Thymus (tissue), 11 donors: ENCODE measurements around the gene SLC39A7. TPM values are rescaled to one million over a fixed set of nuclear protein-coding genes. Genes with fewer than 3 reads are reported as not detected.

Source experiments
- DNase-seq, 9 donors: peaks; one replicate each; pipeline ENCODE4 v3.0.0-alpha.2; 2013; ENCODE audit warnings: low spot score in 9 of 9, low read depth in 6 of 9, missing footprints in 1 of 9
- H3K27ac ChIP-seq, 2 donors: one replicate each; pipeline ENCODE4 v1.5.1; 2013; ENCODE audit warnings: control low read depth in 1 of 2, low read depth in 1 of 2, low read length in 1 of 2, mild to moderate bottlenecking in 1 of 2, moderate library complexity in 1 of 2
- H3K27me3 ChIP-seq, 2 donors: one replicate each; pipeline ENCODE4 v1.5.1; 2013; ENCODE audit warnings: low read length in 1 of 2; ENCODE audit not compliant: control insufficient read depth in 2 of 2, insufficient read depth in 1 of 2
- H3K36me3 ChIP-seq, 2 donors: one replicate each; pipeline ENCODE4 v1.5.1; 2013; ENCODE audit warnings: low read length in 1 of 2, mild to moderate bottlenecking in 1 of 2, moderate library complexity in 1 of 2; ENCODE audit not compliant: control insufficient read depth in 2 of 2, insufficient read depth in 2 of 2
- H3K4me1 ChIP-seq, 2 donors: one replicate each; pipeline ENCODE4 v1.5.1; 2013; ENCODE audit warnings: low read length in 2 of 2; ENCODE audit not compliant: control insufficient read depth in 2 of 2, insufficient read depth in 2 of 2
- H3K4me3 ChIP-seq, 2 donors: one replicate each; pipeline ENCODE4 v1.5.1; 2013; ENCODE audit warnings: low read length in 2 of 2, control low read depth in 1 of 2, mild to moderate bottlenecking in 1 of 2
- H3K9me3 ChIP-seq, 2 donors: one replicate each; pipeline ENCODE4 v1.5.1; 2013; ENCODE audit warnings: low read length in 1 of 2, mild to moderate bottlenecking in 1 of 2; ENCODE audit not compliant: control insufficient read depth in 2 of 2, insufficient read depth in 1 of 2
- WGBS: extraction: QIAGEN DNeasy Blood & Tissue Kit; methylation state at CpG from one replicate; pipeline ENCODE4 v1.1.7; 2013; 5-methylcytosine and 5-hydroxymethylcytosine counted together
- polyA plus RNA-seq: library from polyadenylated mRNA; stranded (reverse); fragments of 200-250 nt; gene quantifications from one replicate; pipeline ENCODE4 v1.2.3, GENCODE V29; 2013
- total RNA-seq: library from RNA; stranded (reverse); fragments of 120-200 nt; gene quantifications from one replicate; pipeline ENCODE4 v1.2.4, GENCODE V29; 2013
- donor health status: healthy.

The SLC39A7 gene
- total and polyA plus RNA-seq, 2 donors: 32.1 to 43.0 TPM

- DNase-seq: peak in 8 of 9 donors; percentile 35 to 74 (median 57)
- H3K4me1 ChIP-seq: peaks cover 0 to 8% of the 10 kb centered on the region in 2 donors
- peaks cover 0 to 47% of the 10 kb centered on the region in 2 donors for H3K27me3 ChIP-seq
- peak overlapping the region; percentile 42 for H3K4me3 ChIP-seq
- WGBS: 11% methylated on average over 58 of the region's 58 CpGs
- no peak overlapping the region for H3K27ac ChIP-seq
- H3K9me3 ChIP-seq: peaks cover 0 to 4% of the 10 kb centered on the region in 2 donors
- H3K36me3 ChIP-seq: no peaks in the 10 kb centered on the region
These were observed 39.0 kb upstream of the SLC39A7 start for GRCh38 chr6:33161354-33162331.

GRCh38 chr6:33163540-33163939 is 37.1 kb upstream of the SLC39A7 start:
- Histone ChIP-seq H3K4me1 (peaks cover 0 to 8% of the 10 kb centered on the region in 2 donors), H3K36me3 (no peaks in the 10 kb centered on the region), H3K27ac (no peak overlapping the region), H3K27me3 (peaks cover 0 to 49% of the 10 kb centered on the region in 2 donors), H3K4me3 (no peak overlapping the region), H3K9me3 (peaks cover 0 to 4% of the 10 kb centered on the region in 2 donors)
- WGBS: 94% methylated on average over 10 of the region's 10 CpGs
- no peak for DNase-seq

- Histone ChIP-seq H3K9me3 (peaks cover 0 to 4% of the 10 kb centered on the region in 2 donors), H3K27ac (no peak overlapping the region), H3K4me3 (no peak overlapping the region), H3K36me3 (no peaks in the 10 kb centered on the region), H3K27me3 (peaks cover 0 to 49% of the 10 kb centered on the region in 2 donors), H3K4me1 (peaks cover 0 to 8% of the 10 kb centered on the region in 2 donors)
- DNase-seq: no peak
- WGBS: 86% methylated on average over 10 of the region's 10 CpGs
These were observed 36.5 kb upstream of the SLC39A7 start for GRCh38 chr6:33164176-33164575.

GRCh38 chr6:33164665-33165373 is 35.8 kb upstream of the SLC39A7 start:
- Histone ChIP-seq H3K4me3 (no peak overlapping the region), H3K27me3 (peaks cover 0 to 49% of the 10 kb centered on the region in 2 donors), H3K27ac (no peak overlapping the region), H3K4me1 (peaks cover 0 to 8% of the 10 kb centered on the region in 2 donors), H3K36me3 (no peaks in the 10 kb centered on the region), H3K9me3 (peaks cover 0 to 4% of the 10 kb centered on the region in 2 donors)
- DNase-seq: no peak
- 86% methylated on average over 14 of the region's 14 CpGs for WGBS

GRCh38 chr6:33165581-33166258 is 34.9 kb upstream of the SLC39A7 start:
- H3K27me3 ChIP-seq: peaks cover 0 to 43% of the 10 kb centered on the region in 2 donors
- peaks cover 0 to 4% of the 10 kb centered on the region in 2 donors for H3K9me3 ChIP-seq
- 95% methylated on average over 17 of the region's 17 CpGs for WGBS
- no peak overlapping the region for H3K27ac ChIP-seq
- peaks cover 0 to 8% of the 10 kb centered on the region in 2 donors for H3K4me1 ChIP-seq
- no peak overlapping the region for H3K4me3 ChIP-seq
- no peak for DNase-seq
- no peaks in the 10 kb centered on the region for H3K36me3 ChIP-seq

GRCh38 chr6:33166363-33166762 is 34.3 kb upstream of the SLC39A7 start:
- Histone ChIP-seq H3K4me3 (no peak overlapping the region), H3K4me1 (peaks cover 0 to 5% of the 10 kb centered on the region in 2 donors), H3K36me3 (no peaks in the 10 kb centered on the region), H3K27me3 (peaks cover 0 to 38% of the 10 kb centered on the region in 2 donors), H3K27ac (no peak overlapping the region), H3K9me3 (peaks cover 0 to 4% of the 10 kb centered on the region in 2 donors)
- no peak for DNase-seq
- WGBS: 87% methylated on average over 6 of the region's 6 CpGs

GRCh38 chr6:33166811-33167210 is 33.9 kb upstream of the SLC39A7 start:
- H3K4me1 ChIP-seq: peaks cover 0 to 2% of the 10 kb centered on the region in 2 donors
- no peak for DNase-seq
- WGBS: 90% methylated on average over 7 of the region's 7 CpGs

GRCh38 chr6:33167374-33168283 is 33.0 kb upstream of the SLC39A7 start:
- Histone ChIP-seq H3K27ac (no peak overlapping the region), H3K4me1 (no peaks in the 10 kb centered on the region), H3K4me3 (no peak overlapping the region), H3K27me3 (peaks cover 0 to 27% of the 10 kb centered on the region in 2 donors), H3K36me3 (no peaks in the 10 kb centered on the region), H3K9me3 (peaks cover 0 to 4% of the 10 kb centered on the region in 2 donors)
- WGBS: 94% methylated on average over 19 of the region's 19 CpGs
- no peak for DNase-seq

More at GRCh38 chr6:33166811-33167210, 33.9 kb upstream of the SLC39A7 start:
- peaks cover 0 to 34% of the 10 kb centered on the region in 2 donors for H3K27me3 ChIP-seq
- no peak overlapping the region for H3K27ac ChIP-seq
- H3K9me3 ChIP-seq: peaks cover 0 to 4% of the 10 kb centered on the region in 2 donors
- no peaks in the 10 kb centered on the region for H3K36me3 ChIP-seq
- no peak overlapping the region for H3K4me3 ChIP-seq
